Measurements from ENCODE around the gene OSBPL7.

GRCh38 chr17:47841488-47842291 lies 20.1 kb upstream of the OSBPL7 start:
- no peak for TF ChIP-seq NR3C1 (IDR thresholded peaks at IDR 0.05)
- TF ChIP-seq POLR2A (IDR thresholded peaks at IDR 0.05; ENCODE audit: low read length), result no peak
